NCI-H1092 (cell line): Measurements from ENCODE around the gene AGPAT2.
A peak's percentile ranks its signal among the peaks of the same experiment; 100 is the strongest.

ENCODE experiments used
- DNase-seq: peaks from one replicate; lab custom pipeline; 2025; lab: John Stamatoyannopoulos, UW

AGPAT2 gene

GRCh38 chr9:136686794-136687711 lies at the start of gene AGPAT2:
Gene AGPAT2, minus strand, starts transcription at chr9:136687457. Its CDS starts 100 bp downstream, at chr9:136687357.
- DNase-seq, result peak; percentile 30

GRCh38 chr9:136735812-136736480 lies 48.7 kb upstream of the AGPAT2 start:
- DNase-seq, result no peak

- no peak for DNase-seq
Observed at GRCh38 chr9:136734837-136735496, 47.7 kb upstream of the AGPAT2 start.

GRCh38 chr9:136733611-136734010 lies 46.4 kb upstream of the AGPAT2 start:
- DNase-seq, result no peak

DNA sequence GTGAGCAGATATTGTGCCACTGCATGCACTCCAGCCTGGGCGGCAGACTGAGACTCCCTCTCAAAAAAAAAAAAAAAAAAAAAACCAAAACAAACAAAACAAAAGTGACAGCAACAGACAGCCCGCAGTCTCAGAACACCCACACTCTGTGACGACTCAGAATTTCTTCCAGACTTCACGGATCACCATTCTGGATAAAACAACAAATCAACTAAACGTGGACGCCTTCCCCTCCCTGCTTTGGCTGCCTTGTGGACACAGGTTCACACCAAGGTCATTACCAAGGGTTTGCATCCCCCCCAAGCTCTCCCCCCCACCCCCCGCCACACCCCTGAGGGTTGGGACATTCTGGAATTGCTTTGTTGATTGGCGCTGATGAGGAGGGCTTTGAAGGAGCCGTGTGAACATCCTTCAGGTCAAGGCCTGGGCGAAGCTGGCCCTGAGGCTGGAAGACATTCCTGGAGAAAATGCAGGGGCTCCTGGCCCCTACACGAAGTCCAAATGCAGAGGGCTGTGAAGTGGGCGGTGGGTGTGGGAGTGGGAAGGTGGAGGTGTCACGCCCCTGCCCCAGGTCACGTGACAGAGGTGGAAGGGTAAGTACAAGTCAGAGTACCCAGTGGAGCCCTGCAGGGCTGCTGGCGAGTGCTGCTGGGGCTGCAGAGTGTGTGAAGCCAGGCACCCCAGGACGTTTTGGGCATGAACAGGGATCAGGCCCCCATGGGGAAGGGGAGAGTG lies 45.4 kb upstream of the AGPAT2 start:
- DNase-seq, result no peak

GRCh38 chr9:136729926-136730325 lies 42.7 kb upstream of the AGPAT2 start:
- DNase-seq, result no peak

GRCh38 chr9:136729144-136729543 lies 41.9 kb upstream of the AGPAT2 start:
- no peak for DNase-seq

- DNase-seq, result no peak
Observed at GRCh38 chr9:136728548-136729123, 41.4 kb upstream of the AGPAT2 start.

- DNase-seq, result peak; percentile 73
Observed at GRCh38 chr9:136728080-136728547, 40.9 kb upstream of the AGPAT2 start.

DNA sequence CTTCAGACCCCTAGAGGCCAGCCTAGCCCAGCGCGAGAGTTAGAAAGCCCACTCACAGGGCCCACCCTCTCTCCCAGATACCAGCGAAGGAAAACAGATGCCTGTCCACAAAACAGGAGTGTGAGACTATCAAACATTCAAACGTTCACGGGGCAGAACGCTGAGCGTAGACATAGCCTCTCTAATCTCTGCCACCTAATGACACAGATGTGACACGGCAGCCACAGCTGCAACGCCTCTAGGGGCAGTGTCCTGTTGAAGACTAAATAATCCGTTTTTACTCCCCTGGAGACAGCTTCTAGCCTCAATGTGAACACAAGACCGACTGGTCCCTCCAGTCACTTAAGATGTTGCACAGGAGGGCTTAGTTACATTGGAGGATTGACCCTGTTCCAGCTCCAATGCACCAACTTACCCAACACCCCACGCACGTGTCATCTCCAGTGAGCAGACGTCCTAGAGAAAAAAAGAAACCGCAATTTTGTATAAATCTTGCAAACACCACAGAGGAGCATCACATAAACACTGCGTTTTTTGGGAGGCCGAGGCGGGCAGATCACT lies 39.5 kb upstream of the AGPAT2 start:
- DNase-seq, result no peak

GRCh38 chr9:136726118-136726517 lies 38.9 kb upstream of the AGPAT2 start:
- no peak for DNase-seq

DNA sequence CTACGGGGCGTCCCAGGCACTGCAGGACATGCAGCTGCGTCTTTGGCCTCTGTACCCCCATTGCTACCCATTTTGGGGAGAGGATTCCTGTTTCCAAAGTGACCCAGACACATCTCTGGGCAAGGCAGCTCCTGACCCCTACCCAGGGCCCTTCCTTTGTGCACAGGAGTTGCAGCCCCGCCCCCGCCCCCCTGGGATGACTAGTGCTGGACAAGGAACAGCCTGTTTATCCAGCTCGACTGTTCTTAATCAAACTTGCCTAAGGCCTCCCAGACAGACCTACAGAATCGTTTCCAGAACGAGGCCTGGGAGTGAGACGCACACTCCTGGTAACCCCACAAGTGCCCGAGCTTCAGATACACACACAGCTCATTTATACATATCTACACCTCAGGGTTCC lies 38.4 kb upstream of the AGPAT2 start:
- no peak for DNase-seq

GRCh38 chr9:136724772-136725171 lies 37.5 kb upstream of the AGPAT2 start:
- no peak for DNase-seq

DNA sequence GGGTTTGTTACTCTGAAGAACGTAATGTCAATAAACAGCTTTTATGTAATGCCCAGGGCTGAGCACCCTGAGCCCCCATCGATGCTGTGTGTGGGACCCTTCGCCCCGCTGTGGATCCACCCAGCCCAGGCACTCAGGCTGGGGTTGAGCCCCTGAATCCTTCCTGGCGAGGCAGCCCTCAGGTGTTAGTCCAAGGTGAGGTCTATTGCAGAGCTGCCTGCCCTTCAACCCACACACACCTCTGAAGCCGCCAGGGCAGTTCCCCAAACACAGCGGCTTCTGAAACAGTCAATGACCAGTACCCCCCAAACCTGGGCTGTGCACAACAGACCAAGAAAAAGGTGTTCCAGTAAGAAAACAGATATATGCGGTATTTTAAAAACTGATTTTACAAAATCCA lies 36.7 kb upstream of the AGPAT2 start:
- no peak for DNase-seq

DNA sequence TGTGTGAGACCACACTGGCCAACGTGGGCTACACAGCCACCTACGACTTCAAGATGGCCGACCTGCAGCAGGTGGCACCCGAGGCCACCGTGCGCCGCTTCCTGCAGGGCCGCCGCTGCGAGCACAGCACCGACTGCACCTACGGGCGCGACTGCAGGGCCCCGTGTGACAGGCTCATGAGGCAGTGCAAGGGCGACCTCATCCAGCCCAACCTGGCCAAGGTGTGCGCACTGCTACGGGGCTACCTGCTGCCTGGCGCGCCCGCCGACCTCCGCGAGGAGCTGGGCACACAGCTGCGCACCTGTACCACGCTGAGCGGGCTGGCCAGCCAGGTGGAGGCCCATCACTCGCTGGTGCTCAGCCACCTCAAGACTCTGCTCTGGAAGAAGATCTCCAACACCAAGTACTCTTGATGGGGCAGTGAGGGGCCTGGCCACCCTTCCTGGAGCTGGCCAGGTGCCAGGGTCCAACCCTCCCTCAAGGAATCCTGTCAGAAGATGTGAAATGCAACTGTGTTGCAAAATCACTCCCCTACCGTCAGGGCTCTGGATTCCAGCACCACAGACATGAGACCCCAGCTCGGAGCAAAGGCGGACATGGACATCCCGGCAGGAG lies 36.2 kb upstream of the AGPAT2 start:
- DNase-seq, result no peak

DNA sequence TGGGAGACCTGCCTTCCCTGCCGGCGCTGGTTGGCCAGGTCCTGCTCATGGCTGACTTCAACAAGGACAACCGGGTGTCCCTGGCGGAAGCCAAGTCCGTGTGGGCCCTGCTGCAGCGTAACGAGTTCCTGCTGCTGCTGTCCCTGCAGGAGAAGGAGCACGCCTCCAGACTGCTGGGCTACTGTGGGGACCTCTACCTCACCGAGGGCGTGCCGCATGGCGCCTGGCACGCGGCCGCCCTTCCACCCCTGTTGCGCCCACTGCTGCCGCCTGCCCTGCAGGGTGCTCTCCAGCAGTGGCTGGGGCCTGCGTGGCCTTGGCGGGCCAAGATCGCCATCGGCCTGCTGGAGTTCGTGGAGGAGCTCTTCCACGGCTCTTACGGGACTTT lies 35.7 kb upstream of the AGPAT2 start:
- DNase-seq, result no peak

- DNase-seq, result no peak
Observed at GRCh38 chr9:136722093-136722968, 35.1 kb upstream of the AGPAT2 start.

DNA sequence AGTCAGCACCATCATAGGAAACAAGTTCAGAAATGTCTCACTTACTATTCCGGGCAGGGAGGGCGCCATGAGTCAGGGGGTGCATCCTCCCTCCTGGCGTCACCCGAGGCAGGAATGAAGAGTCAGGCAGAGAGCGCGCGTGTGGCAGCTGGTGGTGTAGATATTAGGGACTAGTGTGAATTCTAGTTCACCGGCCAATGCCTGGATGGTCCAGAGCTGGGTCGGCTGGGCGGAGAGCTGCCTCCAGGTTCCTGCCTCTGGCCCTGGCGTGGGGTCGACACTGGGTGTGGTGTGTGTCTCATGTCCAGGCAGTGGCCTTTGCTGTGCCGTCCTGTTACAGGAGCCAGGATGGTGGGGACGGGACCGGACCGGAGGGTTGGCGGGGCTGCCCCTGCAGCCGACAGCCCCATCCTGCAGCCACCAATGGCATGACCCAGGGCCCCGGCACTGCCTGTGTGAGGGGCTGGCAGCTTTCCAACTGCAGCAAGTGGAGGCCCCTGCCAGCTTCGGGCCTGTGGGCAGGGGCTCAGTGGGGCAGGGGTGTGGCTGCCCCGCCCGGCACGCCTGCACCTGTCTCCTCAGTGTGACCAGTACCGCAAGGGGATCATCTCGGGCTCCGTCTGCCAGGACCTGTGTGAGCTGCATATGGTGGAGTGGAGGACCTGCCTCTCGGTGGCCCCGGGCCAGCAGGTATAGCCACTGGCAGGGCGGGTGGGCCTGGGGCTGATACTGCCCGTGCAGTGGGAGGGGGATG lies 34.3 kb upstream of the AGPAT2 start:
- DNase-seq, result no peak

- DNase-seq, result no peak
Observed at GRCh38 chr9:136720898-136721338, 33.7 kb upstream of the AGPAT2 start.
